SH-SY5Y (cell line): Measurements from ENCODE around the gene MAGEA11.

Experiments
- GATA2 ChIP-seq: IDR thresholded peaks from 2 replicates; pipeline ENCODE4 v1.6.1; 2011; ENCODE audit warnings: mild to moderate bottlenecking, low read depth, low read length
- GATA3 ChIP-seq: IDR thresholded peaks from 2 replicates; pipeline ENCODE4 v1.6.1; 2011; ENCODE audit warnings: low read depth, mild to moderate bottlenecking, low read length, moderate library complexity

Gene MAGEA11

DNA sequence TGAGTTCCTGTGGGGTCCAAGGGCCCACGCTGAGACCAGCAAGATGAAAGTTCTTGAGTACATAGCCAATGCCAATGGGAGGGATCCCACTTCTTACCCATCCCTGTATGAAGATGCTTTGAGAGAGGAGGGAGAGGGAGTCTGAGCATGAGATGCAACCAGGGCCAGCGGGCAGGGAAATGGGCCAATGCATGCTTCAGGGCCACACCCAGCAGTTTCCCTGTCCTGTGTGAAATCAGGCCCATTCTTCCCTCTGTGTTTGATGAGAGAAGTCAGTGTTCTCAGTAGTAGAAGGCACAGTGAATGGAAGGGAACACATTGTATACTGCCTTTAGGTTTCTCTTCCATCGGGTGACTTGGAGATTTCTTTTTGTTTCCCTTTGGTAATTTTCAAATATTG is 4.8 kb downstream of the MAGEA11 start:
- TF ChIP-seq GATA2: no peak
- no peak for TF ChIP-seq GATA3

- TF ChIP-seq GATA2: no peak
- no peak for TF ChIP-seq GATA3
Observed at GRCh38 chrX:149717803-149718202, 5.9 kb downstream of the MAGEA11 start.

- TF ChIP-seq GATA2: no peak
- TF ChIP-seq GATA3: no peak
Observed at GRCh38 chrX:149718757-149719156, 6.9 kb downstream of the MAGEA11 start.

- no peak for TF ChIP-seq GATA2
- TF ChIP-seq GATA3: no peak
Observed at GRCh38 chrX:149720021-149720689, 8.3 kb downstream of the MAGEA11 start.

DNA sequence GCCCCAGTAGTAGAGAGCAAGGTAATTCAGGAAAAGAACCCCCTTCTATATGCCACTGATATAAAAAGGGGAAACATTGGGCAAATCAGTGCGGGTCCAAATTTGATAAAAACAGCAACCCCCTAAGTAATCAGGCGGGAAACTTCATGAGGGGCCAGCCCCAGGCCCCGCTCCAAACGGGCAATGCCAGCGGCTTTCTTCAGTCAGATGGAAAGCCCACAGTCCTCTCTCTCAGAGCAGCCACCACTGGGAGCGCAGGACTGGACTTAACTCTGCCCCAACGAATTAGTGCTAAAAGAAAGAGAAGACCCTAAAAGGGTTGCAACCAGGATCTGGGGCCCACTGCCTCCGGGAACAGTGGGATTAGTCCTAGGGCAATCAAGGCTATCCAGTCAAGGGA is 9.9 kb downstream of the MAGEA11 start:
- TF ChIP-seq GATA3 (no peak), GATA2 (no peak)

GRCh38 chrX:149757206-149758067 is 45.6 kb downstream of the MAGEA11 start:
- TF ChIP-seq GATA2: no peak
- TF ChIP-seq GATA3: no peak

DNA sequence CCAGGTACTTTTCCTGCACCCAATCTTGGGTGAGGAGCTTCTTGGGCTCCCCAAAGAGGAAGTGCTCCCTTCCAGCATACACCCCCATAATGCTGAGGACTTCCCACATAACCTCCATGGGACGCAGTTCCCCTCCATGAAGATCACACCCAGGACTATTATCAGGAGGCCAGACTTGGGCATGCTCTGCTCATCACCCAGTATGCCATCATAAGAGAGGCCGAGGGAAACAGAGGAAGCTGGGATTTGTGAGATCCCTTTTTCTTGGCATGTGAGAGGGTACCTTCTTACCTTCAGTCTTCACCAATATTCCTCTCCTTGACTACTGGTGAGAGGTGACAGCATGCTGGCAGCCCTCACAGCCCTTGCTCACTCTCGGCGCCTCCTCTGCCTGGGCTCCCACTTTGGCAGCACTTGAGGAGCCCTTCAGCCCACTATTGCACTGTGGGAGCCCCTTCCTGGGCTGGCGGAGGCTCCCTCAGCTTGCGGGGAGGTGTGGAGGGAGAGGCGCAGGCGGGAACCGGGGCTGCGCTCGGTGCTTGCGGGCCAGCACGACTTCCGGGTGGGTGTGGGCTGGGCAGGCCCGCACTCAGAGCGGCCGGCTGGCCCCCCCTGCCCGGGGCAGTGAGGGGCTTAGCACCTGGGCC is 46.3 kb downstream of the MAGEA11 start:
- TF ChIP-seq GATA2 (no peak), GATA3 (no peak)

DNA sequence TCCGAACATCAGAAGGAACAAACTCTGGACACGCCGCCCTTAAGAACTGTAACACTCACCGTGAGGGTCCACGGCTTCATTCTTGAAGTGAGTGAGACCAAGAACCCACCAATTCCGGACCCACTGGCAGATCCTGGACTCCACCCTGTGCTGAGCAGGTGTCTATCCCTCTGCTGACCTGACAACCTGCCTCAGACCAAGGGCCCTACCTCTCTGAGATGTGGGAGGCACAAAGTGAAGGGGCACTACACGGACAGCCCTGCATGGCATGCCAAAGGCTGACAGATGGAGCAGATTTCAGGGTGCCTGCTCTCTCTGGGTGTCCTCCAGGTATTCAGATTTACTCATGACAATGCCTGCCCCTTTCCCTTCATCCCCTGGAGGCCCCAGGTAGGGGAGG is 48.0 kb downstream of the MAGEA11 start:
- TF ChIP-seq GATA2: no peak
- no peak for TF ChIP-seq GATA3

DNA sequence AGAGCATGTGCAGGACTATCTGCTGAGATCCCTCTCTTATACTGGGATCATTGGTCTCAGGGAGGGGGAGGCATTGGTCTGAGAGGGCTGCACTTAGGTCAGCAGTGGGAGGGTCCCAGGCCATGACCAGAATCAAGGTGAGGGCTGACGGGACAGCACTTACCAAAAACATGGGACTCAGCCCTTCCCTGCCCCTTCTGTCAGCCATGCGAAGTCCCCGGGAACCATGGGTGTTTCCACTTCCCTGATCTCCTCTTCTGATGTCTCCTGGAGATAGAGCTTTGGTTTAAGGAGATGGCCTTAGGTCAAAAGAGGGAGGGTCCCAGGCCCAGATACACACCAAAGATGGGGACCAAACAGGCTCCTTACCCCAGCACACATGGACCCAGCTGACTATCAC is 49.1 kb downstream of the MAGEA11 start:
- TF ChIP-seq GATA2 (no peak), GATA3 (no peak)

DNA sequence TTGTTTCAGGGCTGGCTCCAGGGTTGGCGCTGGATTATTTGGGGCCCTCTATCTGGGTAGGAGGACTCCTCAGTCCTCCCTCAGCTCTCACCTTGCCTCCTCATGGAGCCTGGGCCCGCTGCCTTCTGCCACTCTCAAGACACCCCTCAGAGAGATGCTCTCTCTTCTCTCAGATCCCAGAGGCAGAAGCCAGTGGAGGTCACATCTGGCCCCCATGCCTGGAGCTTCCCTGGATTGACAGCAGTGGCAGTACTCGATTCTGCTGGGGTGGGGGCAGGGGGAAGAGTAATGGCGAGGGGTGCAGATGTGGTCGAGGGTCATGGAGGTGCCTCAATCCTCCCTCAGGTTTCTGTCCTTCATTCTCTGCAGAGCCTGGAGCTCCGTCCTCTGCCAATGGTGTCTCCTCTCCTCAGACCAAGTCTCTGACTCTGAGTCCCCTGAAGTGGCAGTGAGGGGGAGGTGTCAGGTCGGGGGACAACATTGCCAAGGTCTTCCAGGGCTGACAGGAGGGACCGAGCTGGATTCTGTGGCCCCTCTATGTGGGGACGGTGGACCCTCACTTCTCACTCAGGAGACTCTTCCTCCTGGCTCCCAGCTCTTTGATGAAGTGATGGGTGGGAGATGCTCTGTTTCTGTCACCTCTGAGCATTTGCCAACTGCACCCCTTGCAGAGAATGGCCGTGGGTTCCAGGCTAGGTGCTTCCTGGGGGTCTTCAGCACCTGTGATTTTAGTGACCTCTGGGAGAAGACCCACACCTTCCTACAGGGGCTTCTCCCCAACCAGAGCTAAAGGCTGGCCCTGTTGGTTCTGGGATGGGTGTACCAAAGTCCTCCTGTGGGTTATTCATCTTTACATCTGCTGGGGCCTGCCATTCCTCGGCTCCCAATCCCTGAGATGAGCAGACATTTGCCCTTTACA is 51.1 kb downstream of the MAGEA11 start:
- no peak for TF ChIP-seq GATA2
- TF ChIP-seq GATA3: no peak
